Prostate gland (tissue), 2 donors: ENCODE results near the gene OR13J1.

Source experiments
- POLR2A ChIP-seq: fragments of 450-650 bp; IDR thresholded peaks from one replicate; pipeline ENCODE4 v1.6.1; 2016; ENCODE audit warnings: antibody characterized with exemption, mild to moderate bottlenecking
- POLR2AphosphoS5 ChIP-seq: sonication (generic); formaldehyde crosslinking; IDR thresholded peaks from one replicate; pipeline ENCODE4 v1.6.1; 2017; ENCODE audit warnings: antibody characterized with exemption
- TF ChIP-seq, protein P1 (sequence below), 4 experiments: fragments of 200-600 bp in 2 of 4; fragments of 450-650 bp in 2 of 4; sonication (generic) in 2 of 4; IDR thresholded peaks; 1 replicate in 3 of 4; 2 replicates in 1 of 4; pipeline ENCODE4 v1.5.1; 2016 to 2019; ENCODE audit warnings: antibody characterized with exemption in 4 of 4, mild to moderate bottlenecking in 2 of 4, moderate library complexity in 2 of 4

DNA sequence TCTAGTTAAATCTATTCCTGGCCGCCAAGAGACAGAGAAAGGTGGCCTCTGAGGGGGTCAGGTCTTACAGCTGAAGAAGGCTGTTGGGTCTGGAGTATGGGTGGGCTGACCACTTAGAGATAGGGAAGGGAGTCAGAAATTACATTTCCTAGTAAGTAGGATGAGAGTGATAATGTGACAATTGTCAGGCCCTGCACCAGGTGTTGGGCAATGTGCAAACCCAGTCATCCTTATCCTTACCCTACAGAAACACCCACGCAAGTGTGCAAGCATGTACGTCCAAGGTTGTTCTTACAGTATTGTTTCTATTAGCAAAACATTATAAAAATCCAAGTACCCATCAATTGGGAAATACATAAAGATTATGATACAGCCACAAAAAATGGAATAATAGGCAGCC, 48.6 kb upstream of the OR13J1 start:
- TF ChIP-seq POLR2A (no peak), POLR2AphosphoS5 (no peak)
- TF ChIP-seq, protein P1, sequence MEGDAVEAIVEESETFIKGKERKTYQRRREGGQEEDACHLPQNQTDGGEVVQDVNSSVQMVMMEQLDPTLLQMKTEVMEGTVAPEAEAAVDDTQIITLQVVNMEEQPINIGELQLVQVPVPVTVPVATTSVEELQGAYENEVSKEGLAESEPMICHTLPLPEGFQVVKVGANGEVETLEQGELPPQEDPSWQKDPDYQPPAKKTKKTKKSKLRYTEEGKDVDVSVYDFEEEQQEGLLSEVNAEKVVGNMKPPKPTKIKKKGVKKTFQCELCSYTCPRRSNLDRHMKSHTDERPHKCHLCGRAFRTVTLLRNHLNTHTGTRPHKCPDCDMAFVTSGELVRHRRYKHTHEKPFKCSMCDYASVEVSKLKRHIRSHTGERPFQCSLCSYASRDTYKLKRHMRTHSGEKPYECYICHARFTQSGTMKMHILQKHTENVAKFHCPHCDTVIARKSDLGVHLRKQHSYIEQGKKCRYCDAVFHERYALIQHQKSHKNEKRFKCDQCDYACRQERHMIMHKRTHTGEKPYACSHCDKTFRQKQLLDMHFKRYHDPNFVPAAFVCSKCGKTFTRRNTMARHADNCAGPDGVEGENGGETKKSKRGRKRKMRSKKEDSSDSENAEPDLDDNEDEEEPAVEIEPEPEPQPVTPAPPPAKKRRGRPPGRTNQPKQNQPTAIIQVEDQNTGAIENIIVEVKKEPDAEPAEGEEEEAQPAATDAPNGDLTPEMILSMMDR (IDR thresholded peaks at IDR 0.05) = no peak
